Measurements from ENCODE around the gene SV2A.
A peak's percentile ranks its signal among the peaks of the same experiment; 100 is the strongest.

SV2A gene

GRCh38 chr1:149936170-149936991 lies 18.7 kb upstream of the SV2A start, which contains the start of gene MTMR11 (continued):
- TF ChIP-seq SP3 (tag by site-specific recombination; IDR thresholded peaks at IDR 0.05) (peak; percentile 9), SALL2 (tag by site-specific recombination; IDR thresholded peaks at IDR 0.05; ENCODE audit: borderline replicate concordance) (no peak), ZNF707 (tag by site-specific recombination; IDR thresholded peaks at IDR 0.05) (no peak), WT1 (tag by site-specific recombination; IDR thresholded peaks at IDR 0.05) (no peak), ZNF513 (tag by site-specific recombination; IDR thresholded peaks at IDR 0.05) (peak; percentile 26; the same call in 1 of the 2 replicates), ZNF404 (tag by site-specific recombination; IDR thresholded peaks at IDR 0.05) (no peak), ZNF777 (tag by site-specific recombination; IDR thresholded peaks at IDR 0.05; ENCODE audit: borderline replicate concordance) (0 out of 2 replicates have a peak, but pooled peaks have one; percentile 16)
- TF ChIP-seq, protein P1, sequence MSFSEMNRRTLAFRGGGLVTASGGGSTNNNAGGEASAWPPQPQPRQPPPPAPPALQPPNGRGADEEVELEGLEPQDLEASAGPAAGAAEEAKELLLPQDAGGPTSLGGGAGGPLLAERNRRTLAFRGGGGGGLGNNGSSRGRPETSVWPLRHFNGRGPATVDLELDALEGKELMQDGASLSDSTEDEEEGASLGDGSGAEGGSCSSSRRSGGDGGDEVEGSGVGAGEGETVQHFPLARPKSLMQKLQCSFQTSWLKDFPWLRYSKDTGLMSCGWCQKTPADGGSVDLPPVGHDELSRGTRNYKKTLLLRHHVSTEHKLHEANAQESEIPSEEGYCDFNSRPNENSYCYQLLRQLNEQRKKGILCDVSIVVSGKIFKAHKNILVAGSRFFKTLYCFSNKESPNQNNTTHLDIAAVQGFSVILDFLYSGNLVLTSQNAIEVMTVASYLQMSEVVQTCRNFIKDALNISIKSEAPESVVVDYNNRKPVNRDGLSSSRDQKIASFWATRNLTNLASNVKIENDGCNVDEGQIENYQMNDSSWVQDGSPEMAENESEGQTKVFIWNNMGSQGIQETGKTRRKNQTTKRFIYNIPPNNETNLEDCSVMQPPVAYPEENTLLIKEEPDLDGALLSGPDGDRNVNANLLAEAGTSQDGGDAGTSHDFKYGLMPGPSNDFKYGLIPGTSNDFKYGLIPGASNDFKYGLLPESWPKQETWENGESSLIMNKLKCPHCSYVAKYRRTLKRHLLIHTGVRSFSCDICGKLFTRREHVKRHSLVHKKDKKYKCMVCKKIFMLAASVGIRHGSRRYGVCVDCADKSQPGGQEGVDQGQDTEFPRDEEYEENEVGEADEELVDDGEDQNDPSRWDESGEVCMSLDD (tag by site-specific recombination; IDR thresholded peaks at IDR 0.05), result 0 out of 2 replicates have a peak, but pooled peaks have one; percentile 27

DNA sequence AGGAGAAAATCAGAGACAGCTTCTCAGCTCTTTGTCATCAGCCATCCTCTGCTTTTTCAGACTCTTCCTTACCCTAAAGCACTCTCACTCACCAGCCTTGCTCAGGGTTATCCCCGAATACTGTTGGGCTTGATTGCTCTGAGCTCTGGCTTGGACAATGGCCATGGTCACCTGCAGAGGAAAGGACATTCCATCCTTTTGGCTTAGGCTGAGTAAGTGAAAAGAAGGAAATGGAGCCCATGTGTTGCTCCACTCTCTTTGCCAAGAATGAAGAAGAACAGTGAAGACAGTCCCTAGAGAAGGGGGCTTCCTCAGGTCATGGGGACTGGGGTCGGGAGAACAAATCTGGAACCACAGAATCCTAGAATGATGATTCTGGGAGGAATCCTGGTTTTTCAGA lies 16.7 kb upstream of the SV2A start:
- Histone ChIP-seq H3K27ac (ENCODE audit: extremely low read depth, low read depth, low read length) (no peak overlapping the region), H3K9me3 (ENCODE audit: control insufficient read depth, insufficient read depth, low read depth, low read length) (no peaks in the 10 kb centered on the region), H3K36me3 (ENCODE audit: control insufficient read depth in 2 of 2, insufficient read depth in 1 of 2, low read length in 2 of 2) (peaks cover 0 to 39% of the 10 kb centered on the region in 2 experiments; a peak in 1 of 3 replicates), H3K4me3 (ENCODE audit: low read depth, low read length) (no peak overlapping the region), H3K4me1 (ENCODE audit: control insufficient read depth, insufficient read depth, low read length) (peaks cover 6% of the 10 kb centered on the region; the same call in 1 of the 2 replicates)
- CTCF ChIA-PET, result no interaction called here
- TF ChIP-seq ZNF404 (tag by site-specific recombination; IDR thresholded peaks at IDR 0.05), result no peak
- no peak for TF ChIP-seq HIC1 (tag by site-specific recombination; IDR thresholded peaks at IDR 0.05)
- TF ChIP-seq CTCF (tag by site-specific recombination; IDR thresholded peaks at IDR 0.05), result no peak
- no peak for TF ChIP-seq MYNN (tag by site-specific recombination; IDR thresholded peaks at IDR 0.05; ENCODE audit: borderline replicate concordance)
- no peak for TF ChIP-seq ZNF747 (tag by site-specific recombination; IDR thresholded peaks at IDR 0.05)
- no peak for TF ChIP-seq ZNF529 (tag by site-specific recombination; IDR thresholded peaks at IDR 0.05; ENCODE audit: insufficient replicate concordance)
- no peak for TF ChIP-seq ATF2 (tag by site-specific recombination; IDR thresholded peaks at IDR 0.05; ENCODE audit: low read depth)
- TF ChIP-seq ZNF221 (tag by site-specific recombination; IDR thresholded peaks at IDR 0.05; ENCODE audit: borderline replicate concordance), result no peak
- TF ChIP-seq ZNF777 (tag by site-specific recombination; IDR thresholded peaks at IDR 0.05; ENCODE audit: borderline replicate concordance), result no peak
- TF ChIP-seq SETDB1 (IDR thresholded peaks at IDR 0.05; ENCODE audit: insufficient read length, low read length), result no peak
- TF ChIP-seq KLF7 (tag by site-specific recombination; IDR thresholded peaks at IDR 0.05; ENCODE audit: borderline replicate concordance), result no peak
- TF ChIP-seq KLF9 (tag by site-specific recombination; IDR thresholded peaks at IDR 0.05; ENCODE audit: low read depth), result no peak
- POLR2A ChIA-PET, result no interaction called here
